ENCODE data around the gene CEP97.

- TF ChIP-seq TAF1 (IDR thresholded peaks at IDR 0.05; ENCODE audit: borderline replicate concordance, low read depth, low read length) (no peak), POLR2AphosphoS5 (IDR thresholded peaks at IDR 0.05; ENCODE audit: low read depth, low read length) (no peak)
Observed at GRCh38 chr3:101814835-101815234, 90.4 kb downstream of the CEP97 start.

Data from GM12892 (cell line).